Mesothelial cell of epicardium (in vitro differentiated cells): ENCODE measurements around the gene GBF1. TPM values are rescaled to one million over a fixed set of nuclear protein-coding genes. Genes with fewer than 3 reads are reported as not detected.
"Not testable (repeated sequence)": the region's sequence is repeated elsewhere in the genome, so short reads cannot be mapped to it uniquely, and the experiment has no call there.

Source experiments
- DNase-seq, 2 experiments: peaks; one replicate each; pipeline ENCODE4 v3.0.0; 2021; ENCODE audit warnings: low spot score in 2 of 2; ENCODE audit not compliant: unreplicated experiment in 2 of 2
- H3K27ac Mint-ChIP-seq: 2 replicates; pipeline ENCODE4 v1.8.0; 2021; ENCODE audit warnings: mixed read lengths
- H3K27me3 Mint-ChIP-seq: 2 replicates; pipeline ENCODE4 v1.8.0; 2021; ENCODE audit warnings: low read depth, mixed read lengths
- H3K36me3 Mint-ChIP-seq: 2 replicates; pipeline ENCODE4 v1.8.0; 2021; ENCODE audit warnings: mixed read lengths
- H3K4me1 Mint-ChIP-seq: 2 replicates; pipeline ENCODE4 v1.8.0; 2021; ENCODE audit warnings: mixed read lengths
- H3K4me3 Mint-ChIP-seq: 2 replicates; pipeline ENCODE4 v1.8.0; 2021; ENCODE audit warnings: mild to moderate bottlenecking, moderate library complexity, mixed read lengths
- H3K9me3 Mint-ChIP-seq: 2 replicates; pipeline ENCODE4 v1.8.0; 2021; ENCODE audit warnings: mixed read lengths
- CTCF ChIP-seq: fragments of 200-600 bp; sonication (generic); IDR thresholded peaks from one replicate; pipeline ENCODE4 v1.5.0; 2021; ENCODE audit warnings: antibody characterized with exemption; ENCODE audit not compliant: unreplicated experiment
- total RNA-seq: library from RNA; stranded (reverse); gene quantifications from 3 replicates; pipeline ENCODE4 v1.2.1, GENCODE V29; 2021

Gene GBF1
- total RNA-seq, 1 donor from 2014 or later = 51.1 TPM

DNA sequence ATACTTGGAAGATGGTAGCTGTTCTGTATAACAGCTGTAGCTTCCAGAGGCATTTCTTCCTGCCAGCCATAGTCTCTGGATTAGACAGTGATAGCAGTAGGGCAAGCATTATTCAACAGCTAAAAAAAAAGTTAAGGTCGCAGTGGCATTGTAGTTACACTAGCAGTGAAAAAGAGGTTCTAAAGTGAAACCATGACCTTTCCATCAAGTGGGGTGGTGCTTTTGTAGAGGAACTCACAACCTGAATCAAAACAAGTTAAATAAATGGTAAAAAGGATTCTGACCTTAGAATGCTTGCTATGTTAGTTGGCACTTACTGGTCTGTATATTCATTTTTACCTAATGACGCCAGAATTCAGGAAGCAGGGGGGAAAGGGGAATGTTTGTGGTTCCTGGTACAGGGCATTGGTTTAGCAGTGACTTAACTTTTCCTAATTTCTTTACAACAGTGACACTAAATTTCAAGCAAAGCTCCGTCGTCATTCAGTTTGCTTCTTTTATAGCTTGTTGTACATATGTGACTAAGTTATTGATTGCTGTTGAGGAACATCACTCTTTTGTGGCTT, 55.0 kb downstream of the GBF1 start:
- Mint-ChIP-seq H3K27me3 (no peaks in the 10 kb centered on the region), H3K36me3 (peaks cover 13% of the 10 kb centered on the region), H3K4me1 (no peaks in the 10 kb centered on the region), H3K4me3 (no peak overlapping the region), H3K9me3 (peaks cover 8% of the 10 kb centered on the region), H3K27ac (no peak overlapping the region)
- no peak for DNase-seq
- no peak for TF ChIP-seq CTCF

DNA sequence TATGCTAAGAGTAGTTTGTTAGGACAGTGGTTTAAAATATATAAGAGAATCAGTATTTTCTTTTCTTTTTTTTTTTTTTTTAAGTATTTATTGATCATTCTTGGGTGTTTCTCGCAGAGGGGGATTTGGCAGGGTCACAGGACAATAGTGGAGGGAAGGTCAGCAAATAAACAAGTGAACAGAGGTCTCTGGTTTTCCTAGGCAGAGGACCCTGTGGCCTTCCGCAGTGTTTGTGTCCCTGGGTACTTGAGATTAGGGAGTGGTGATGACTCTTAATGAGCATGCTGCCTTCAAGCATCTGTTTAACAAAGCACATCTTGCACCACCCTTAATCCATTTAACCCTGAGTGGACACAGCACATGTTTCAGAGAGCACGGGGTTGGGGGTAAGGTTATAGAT, 55.6 kb downstream of the GBF1 start:
- not testable (repeated sequence) for DNase-seq, H3K4me1 Mint-ChIP-seq

DNA sequence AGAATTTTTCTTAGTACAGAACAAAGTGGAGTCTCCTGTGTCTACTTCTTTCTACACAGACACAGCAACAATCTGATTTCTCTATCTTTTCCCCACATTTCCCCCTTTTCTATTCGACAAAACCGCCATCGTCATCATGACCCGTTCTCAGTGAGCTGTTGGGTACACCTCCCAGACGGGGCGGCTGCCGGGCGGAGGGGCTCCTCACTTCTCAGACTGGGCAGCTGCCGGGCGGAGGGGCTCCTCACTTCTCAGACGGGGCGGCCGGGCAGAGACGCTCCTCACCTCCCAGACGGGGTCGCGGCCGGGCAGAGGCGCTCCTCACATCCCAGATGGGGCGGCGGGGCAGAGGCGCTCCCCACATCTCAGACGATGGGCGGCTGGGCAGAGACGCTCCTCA, 56.0 kb downstream of the GBF1 start:
- not testable (repeated sequence) for H3K4me1 Mint-ChIP-seq, H3K9me3 Mint-ChIP-seq, H3K27ac Mint-ChIP-seq, H3K27me3 Mint-ChIP-seq, DNase-seq, H3K4me3 Mint-ChIP-seq
- peaks cover 15% of the 10 kb centered on the region for H3K36me3 Mint-ChIP-seq

More for the DNA sequence above, 55.6 kb downstream of the GBF1 start:
- not testable (repeated sequence) for H3K27ac Mint-ChIP-seq, H3K4me3 Mint-ChIP-seq, H3K27me3 Mint-ChIP-seq, H3K9me3 Mint-ChIP-seq
- H3K36me3 Mint-ChIP-seq = peaks cover 15% of the 10 kb centered on the region

DNA sequence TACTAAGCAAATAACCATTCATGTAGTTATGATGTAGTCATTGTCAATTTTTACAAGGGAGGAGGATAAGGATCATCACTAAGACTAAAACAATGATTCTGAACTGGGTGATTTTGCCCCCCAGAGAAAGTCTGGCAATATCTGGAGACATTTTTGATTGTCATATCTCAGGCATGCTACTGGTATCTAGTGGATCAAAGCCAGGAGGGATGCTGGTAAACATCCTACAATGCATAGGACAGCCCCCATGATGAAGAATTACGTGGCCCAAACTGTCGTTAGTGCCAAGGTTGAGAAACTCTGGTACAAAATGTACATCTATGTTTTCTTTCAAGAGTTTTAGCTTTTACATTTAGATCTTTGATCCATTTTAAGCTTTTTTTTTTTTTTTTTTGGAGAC, 57.3 kb downstream of the GBF1 start:
- peaks cover 8% of the 10 kb centered on the region for H3K9me3 Mint-ChIP-seq

GRCh38 chr10:102306006-102306405, 60.7 kb downstream of the GBF1 start:
- no peak for DNase-seq
- Mint-ChIP-seq H3K27ac (no peak overlapping the region), H3K9me3 (peaks cover 12% of the 10 kb centered on the region), H3K27me3 (no peaks in the 10 kb centered on the region), H3K4me3 (no peak overlapping the region), H3K4me1 (peaks cover 7% of the 10 kb centered on the region), H3K36me3 (peaks cover 24% of the 10 kb centered on the region)
- TF ChIP-seq CTCF = no peak

More for the DNA sequence above, 57.3 kb downstream of the GBF1 start:
- TF ChIP-seq CTCF = no peak
- Mint-ChIP-seq H3K36me3 (peaks cover 22% of the 10 kb centered on the region), H3K4me3 (no peak overlapping the region), H3K27ac (no peak overlapping the region), H3K27me3 (no peaks in the 10 kb centered on the region), H3K4me1 (no peaks in the 10 kb centered on the region)
- no peak for DNase-seq

DNA sequence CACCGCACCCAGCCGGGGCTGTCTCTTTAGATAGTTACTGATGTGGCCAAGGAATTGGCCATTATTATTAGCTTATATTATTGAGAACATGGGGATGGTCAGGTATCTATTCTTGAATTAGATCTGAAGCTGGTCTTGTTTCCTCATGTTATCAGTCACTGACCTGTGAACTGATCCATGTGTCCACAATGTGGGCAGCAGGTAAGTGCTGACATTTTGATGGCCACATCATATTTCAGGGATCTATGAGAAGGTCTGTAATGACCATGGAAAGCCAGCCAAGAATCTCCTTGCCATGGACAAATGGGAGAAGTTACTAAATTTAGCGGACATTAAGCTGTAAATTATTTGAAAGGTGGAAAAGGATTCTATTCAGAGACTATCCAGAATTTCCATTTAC, 61.4 kb downstream of the GBF1 start:
- H3K36me3 Mint-ChIP-seq = peaks cover 24% of the 10 kb centered on the region
- H3K27me3 Mint-ChIP-seq = no peaks in the 10 kb centered on the region
- peaks cover 12% of the 10 kb centered on the region for H3K9me3 Mint-ChIP-seq
- H3K4me3 Mint-ChIP-seq = no peak overlapping the region
- H3K27ac Mint-ChIP-seq = no peak overlapping the region
- DNase-seq = no peak
- TF ChIP-seq CTCF = no peak
- H3K4me1 Mint-ChIP-seq = peaks cover 10% of the 10 kb centered on the region

DNA sequence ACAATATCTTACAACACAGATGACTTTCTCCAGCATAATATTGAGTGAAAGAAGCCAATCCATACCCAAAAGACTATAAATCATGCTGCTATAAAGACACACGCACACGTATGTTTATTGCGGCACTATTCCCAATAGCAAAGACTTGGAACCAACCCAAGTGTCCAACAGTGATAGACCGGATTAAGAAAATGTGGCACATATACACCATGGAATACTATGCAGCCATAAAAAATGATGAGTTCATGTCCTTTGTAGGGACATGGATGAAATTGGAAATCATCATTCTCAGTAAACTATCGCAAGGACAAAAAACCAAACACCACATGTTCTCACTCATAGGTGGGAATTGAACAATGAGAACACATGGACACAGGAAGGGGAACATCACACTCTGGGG, 63.0 kb downstream of the GBF1 start:
- H3K36me3 Mint-ChIP-seq = peaks cover 15% of the 10 kb centered on the region
- not testable (repeated sequence) for H3K4me3 Mint-ChIP-seq, H3K9me3 Mint-ChIP-seq, H3K27me3 Mint-ChIP-seq, DNase-seq, H3K27ac Mint-ChIP-seq
- H3K4me1 Mint-ChIP-seq = peaks cover 18% of the 10 kb centered on the region
